ENCODE measurements around the gene LUC7L2. TPM values are rescaled to one million over a fixed set of nuclear protein-coding genes. Genes with fewer than 3 reads are reported as not detected.

The LUC7L2 gene
- total and polyA plus RNA-seq, 9 of the 15 experiments (the other 6 are each of a cell fraction or from before 2014, with no cell fraction given): 56.1 to 207 (median 141) TPM

DNA sequence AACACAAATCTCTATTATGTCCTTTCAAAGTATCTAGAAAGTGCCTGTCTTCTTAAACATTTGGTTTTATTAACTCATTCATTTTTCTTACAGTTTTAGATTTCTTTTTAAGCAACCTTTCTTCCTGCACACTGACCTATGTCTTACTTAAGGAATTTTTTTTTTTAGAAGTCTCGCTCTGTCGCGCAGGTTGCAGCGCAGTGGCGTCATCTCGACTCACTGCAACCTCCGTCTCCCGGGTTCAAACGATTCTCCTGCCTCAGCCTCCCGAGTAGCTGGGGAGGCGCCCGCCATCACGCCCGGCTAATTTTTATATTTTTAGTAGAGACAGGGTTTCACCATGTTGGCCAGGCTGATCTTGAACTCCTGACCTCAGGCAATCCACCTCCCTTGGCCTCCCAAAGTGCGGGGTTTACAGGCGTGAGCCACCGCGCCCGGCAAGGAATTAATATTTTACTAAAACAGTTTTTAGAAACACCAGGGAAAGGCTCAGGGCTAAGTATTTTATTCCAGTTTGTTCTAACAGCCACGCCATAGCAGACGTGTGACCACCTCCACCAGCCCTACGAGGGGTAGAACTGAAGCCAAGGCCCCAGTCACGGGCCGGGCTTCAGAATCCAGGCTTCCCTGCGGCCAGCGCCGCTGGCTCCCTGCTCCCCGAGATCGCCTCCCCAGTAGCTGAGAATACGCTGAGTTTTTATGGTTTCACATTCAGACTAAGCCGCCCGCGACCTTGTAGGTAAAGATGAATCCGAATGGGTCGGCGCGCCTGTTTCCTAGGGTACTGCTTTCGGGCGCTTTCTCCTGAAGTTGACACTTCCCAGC lies 941 bp upstream of the LUC7L2 start (continued):
- TF ChIP-seq, protein P1, sequence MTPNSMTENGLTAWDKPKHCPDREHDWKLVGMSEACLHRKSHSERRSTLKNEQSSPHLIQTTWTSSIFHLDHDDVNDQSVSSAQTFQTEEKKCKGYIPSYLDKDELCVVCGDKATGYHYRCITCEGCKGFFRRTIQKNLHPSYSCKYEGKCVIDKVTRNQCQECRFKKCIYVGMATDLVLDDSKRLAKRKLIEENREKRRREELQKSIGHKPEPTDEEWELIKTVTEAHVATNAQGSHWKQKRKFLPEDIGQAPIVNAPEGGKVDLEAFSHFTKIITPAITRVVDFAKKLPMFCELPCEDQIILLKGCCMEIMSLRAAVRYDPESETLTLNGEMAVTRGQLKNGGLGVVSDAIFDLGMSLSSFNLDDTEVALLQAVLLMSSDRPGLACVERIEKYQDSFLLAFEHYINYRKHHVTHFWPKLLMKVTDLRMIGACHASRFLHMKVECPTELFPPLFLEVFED (CRISPR knock-in tag; conservative IDR thresholded peaks at IDR 0.05): peak; percentile 11
- TF ChIP-seq, protein P2, sequence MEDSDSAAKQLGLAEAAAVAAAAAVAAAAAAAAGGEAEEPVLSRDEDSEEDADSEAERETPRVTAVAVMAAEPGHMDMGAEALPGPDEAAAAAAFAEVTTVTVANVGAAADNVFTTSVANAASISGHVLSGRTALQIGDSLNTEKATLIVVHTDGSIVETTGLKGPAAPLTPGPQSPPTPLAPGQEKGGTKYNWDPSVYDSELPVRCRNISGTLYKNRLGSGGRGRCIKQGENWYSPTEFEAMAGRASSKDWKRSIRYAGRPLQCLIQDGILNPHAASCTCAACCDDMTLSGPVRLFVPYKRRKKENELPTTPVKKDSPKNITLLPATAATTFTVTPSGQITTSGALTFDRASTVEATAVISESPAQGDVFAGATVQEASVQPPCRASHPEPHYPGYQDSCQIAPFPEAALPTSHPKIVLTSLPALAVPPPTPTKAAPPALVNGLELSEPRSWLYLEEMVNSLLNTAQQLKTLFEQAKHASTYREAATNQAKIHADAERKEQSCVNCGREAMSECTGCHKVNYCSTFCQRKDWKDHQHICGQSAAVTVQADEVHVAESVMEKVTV (CRISPR knock-in tag; IDR thresholded peaks at IDR 0.05): peak; percentile 26; the same call in 1 of the 2 replicates
- TF ChIP-seq CBFA2T3 (IDR thresholded peaks at IDR 0.05) (0 out of 2 replicates have a peak, but pooled peaks have one; percentile 8), GTF2E2 (tag; IDR thresholded peaks at IDR 0.05) (no peak; the same call in 1 of the 2 replicates), MTA1 (IDR thresholded peaks at IDR 0.05; ENCODE audit: borderline replicate concordance) (0 out of 2 replicates have a peak, but pooled peaks have one; percentile 31), ZNF780A (CRISPR knock-in tag; IDR thresholded peaks at IDR 0.05) (no peak)
- TF ChIP-seq, protein P3, sequence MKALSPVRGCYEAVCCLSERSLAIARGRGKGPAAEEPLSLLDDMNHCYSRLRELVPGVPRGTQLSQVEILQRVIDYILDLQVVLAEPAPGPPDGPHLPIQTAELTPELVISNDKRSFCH (CRISPR knock-in tag; IDR thresholded peaks at IDR 0.05): no peak
- TF ChIP-seq, protein P3 (tag; IDR thresholded peaks at IDR 0.05): no peak
- TF ChIP-seq, protein P4, sequence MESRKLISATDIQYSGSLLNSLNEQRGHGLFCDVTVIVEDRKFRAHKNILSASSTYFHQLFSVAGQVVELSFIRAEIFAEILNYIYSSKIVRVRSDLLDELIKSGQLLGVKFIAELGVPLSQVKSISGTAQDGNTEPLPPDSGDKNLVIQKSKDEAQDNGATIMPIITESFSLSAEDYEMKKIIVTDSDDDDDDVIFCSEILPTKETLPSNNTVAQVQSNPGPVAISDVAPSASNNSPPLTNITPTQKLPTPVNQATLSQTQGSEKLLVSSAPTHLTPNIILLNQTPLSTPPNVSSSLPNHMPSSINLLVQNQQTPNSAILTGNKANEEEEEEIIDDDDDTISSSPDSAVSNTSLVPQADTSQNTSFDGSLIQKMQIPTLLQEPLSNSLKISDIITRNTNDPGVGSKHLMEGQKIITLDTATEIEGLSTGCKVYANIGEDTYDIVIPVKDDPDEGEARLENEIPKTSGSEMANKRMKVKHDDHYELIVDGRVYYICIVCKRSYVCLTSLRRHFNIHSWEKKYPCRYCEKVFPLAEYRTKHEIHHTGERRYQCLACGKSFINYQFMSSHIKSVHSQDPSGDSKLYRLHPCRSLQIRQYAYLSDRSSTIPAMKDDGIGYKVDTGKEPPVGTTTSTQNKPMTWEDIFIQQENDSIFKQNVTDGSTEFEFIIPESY (CRISPR knock-in tag; IDR thresholded peaks at IDR 0.05): no peak
